GM21423 (cell line): ENCODE measurements around the gene PLGLB1.
"Not testable (repeated sequence)": the region's sequence is repeated elsewhere in the genome, so short reads cannot be mapped to it uniquely, and the experiment has no call there.

Experiments
- ATAC-seq: cut with Tn5 transposase; IDR thresholded peaks from one replicate; pipeline ENCODE4 v1.9.1; 2021; ENCODE audit warnings: mild to moderate bottlenecking, moderate library complexity; ENCODE audit not compliant: unreplicated experiment

Gene PLGLB1

GRCh38 chr2:87021744-87022143, at the start of gene PLGLB1:
Gene PLGLB1 (minus strand): TSS chr2:87021844. CDS start chr2:87021783, 61 bp downstream.
- not testable (repeated sequence) for ATAC-seq

GRCh38 chr2:87064305-87064704, 42.7 kb upstream of the PLGLB1 start:
- not testable (repeated sequence) for ATAC-seq

GRCh38 chr2:87063431-87063830, 41.8 kb upstream of the PLGLB1 start:
- not testable (repeated sequence) for ATAC-seq

- not testable (repeated sequence) for ATAC-seq
These were observed 39.9 kb upstream of the PLGLB1 start for GRCh38 chr2:87061519-87061918.

GRCh38 chr2:87057606-87058005, 36.0 kb upstream of the PLGLB1 start:
- not testable (repeated sequence) for ATAC-seq

GRCh38 chr2:87056843-87057242, 35.2 kb upstream of the PLGLB1 start:
- not testable (repeated sequence) for ATAC-seq

- ATAC-seq = not testable (repeated sequence)
These were observed 34.8 kb upstream of the PLGLB1 start for GRCh38 chr2:87056435-87056834.

GRCh38 chr2:87054375-87054774, 32.7 kb upstream of the PLGLB1 start:
- not testable (repeated sequence) for ATAC-seq

- ATAC-seq = not testable (repeated sequence)
These were observed 19.8 kb upstream of the PLGLB1 start for GRCh38 chr2:87041321-87041978.

GRCh38 chr2:87028607-87029006, 7.0 kb upstream of the PLGLB1 start:
- not testable (repeated sequence) for ATAC-seq

- not testable (repeated sequence) for ATAC-seq
These were observed 5.2 kb upstream of the PLGLB1 start for GRCh38 chr2:87026816-87027215.

GRCh38 chr2:87025927-87026326, 4.3 kb upstream of the PLGLB1 start:
- ATAC-seq = not testable (repeated sequence)

- not testable (repeated sequence) for ATAC-seq
These were observed 2.5 kb upstream of the PLGLB1 start for GRCh38 chr2:87023988-87024615.

- ATAC-seq = not testable (repeated sequence)
These were observed 601 bp downstream of the PLGLB1 start for GRCh38 chr2:87021043-87021442.

- not testable (repeated sequence) for ATAC-seq
These were observed 2.6 kb downstream of the PLGLB1 start for GRCh38 chr2:87019053-87019452.

GRCh38 chr2:87014489-87015169, 7.0 kb downstream of the PLGLB1 start:
- not testable (repeated sequence) for ATAC-seq

GRCh38 chr2:87004398-87004797, 17.2 kb downstream of the PLGLB1 start:
- not testable (repeated sequence) for ATAC-seq
